Endothelial cell of hepatic sinusoid (primary cell): ENCODE data around the gene BNC2.
"Not testable (repeated sequence)": the region's sequence is repeated elsewhere in the genome, so short reads cannot be mapped to it uniquely, and the experiment has no call there.

ENCODE experiments used
- in situ Hi-C: cut with HindIII; loops from 2 replicates; pipeline ENCODE4 v1.10.0; 2017; ENCODE audit warnings: low sequenced_read_pairs

Gene BNC2

DNA sequence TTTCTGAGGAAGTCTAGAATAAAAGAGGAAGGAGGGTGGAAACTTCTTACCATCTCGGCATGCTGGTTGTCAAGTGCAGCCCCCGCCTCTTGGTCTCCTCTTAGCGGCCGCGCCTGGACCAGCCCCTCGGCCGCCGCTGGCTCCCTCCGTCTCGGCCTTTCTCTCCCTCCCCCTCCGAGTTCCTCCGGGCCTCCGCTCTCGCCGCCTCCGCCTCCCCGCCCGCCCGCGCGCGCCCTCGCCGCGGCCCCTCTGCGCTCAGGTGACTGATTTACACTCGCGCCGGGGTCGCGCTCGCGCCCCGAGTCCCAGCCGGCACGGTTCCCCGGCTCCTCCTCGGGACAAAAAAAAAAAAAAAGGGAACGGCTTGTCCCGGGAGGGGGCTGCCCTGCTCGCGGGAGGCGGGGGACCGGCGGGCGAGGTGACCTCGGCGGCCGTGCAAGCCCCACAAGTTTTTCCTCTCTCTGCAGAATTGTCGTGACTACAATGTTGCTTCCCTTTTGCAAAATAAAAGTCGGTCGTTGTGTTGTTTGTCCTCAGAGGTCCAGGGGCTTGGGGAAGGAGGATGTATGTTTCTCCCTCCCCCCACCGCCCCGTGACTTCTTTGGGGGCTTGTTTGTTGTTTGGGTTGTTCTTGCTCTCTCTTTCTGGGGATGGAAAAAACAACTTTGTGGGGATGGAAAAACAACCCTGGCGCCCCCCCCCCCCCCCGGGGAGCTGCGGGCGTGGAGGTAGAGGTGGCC lies at the start of gene BNC2:
BNC2 (minus strand) TSS at position 75 of the 740 bp plus-strand sequence; CDS start at position 53, 22 bp downstream.
- in situ Hi-C loops, result no loop called here

GRCh38 chr9:16918920-16919319 lies 48.5 kb upstream of the BNC2 start:
- in situ Hi-C loops, result no loop called here

GRCh38 chr9:16915126-16915831 lies 44.8 kb upstream of the BNC2 start:
- in situ Hi-C loops, result no loop called here

DNA sequence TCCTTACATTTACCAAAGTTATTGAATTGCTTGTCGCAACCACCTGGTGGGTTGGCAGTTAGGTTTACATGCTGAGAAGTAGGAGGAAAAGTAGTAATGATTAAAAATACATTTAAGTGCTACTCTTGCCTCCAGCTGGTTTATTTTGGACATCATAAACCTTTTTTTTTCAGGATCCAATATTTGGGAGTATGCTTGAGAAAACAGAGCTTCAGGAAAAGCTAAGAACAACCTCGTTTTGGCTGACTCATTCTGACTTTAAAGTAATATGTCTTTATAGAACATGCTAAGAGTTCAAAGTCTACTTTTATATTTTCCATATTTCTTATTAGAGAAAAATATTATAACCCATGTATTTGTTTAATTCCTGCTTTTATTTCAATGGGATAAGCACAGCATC lies 41.7 kb upstream of the BNC2 start:
- in situ Hi-C loops, result no loop called here

DNA sequence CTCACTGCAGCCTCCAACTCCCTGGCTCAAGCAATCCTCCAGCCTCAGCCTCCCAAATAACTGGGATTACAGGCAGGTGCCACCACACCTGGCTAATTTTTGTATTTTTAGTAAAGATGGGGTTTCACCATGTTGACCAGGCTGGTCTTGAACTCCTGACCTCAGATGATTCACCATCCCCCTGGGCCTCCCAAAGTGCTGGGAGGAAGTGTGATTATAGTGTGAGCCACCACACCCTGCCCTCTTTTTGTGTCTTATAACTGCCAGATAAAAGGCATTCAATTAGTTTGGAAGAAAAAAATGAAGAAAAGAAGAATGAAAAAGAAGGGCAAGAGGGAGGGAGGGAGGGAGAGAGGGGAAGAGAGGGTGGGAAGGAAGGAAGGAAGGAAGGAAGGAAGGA lies 37.7 kb upstream of the BNC2 start:
- in situ Hi-C loops, result not testable (repeated sequence)

GRCh38 chr9:16904655-16905054 lies 34.2 kb upstream of the BNC2 start:
- in situ Hi-C loops, result no loop called here

DNA sequence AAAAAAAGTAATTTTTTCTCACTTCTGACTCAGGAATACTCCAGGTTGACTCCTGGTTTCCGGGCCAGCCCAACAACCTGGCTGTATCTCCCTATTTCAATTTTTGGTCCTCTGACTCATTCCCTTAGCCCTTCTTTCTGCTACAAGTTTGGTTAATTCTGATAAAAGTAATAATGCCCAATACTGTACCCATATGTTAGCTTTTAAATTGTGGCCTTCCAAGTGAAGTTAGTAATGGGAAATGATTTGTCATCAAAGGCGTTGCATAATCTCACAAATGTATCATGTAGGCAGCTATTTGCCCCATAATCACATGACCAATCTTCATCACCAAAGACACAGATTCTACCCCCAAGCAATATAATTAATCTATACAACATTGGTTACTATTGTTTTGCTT lies 31.1 kb upstream of the BNC2 start:
- in situ Hi-C loops, result no loop called here

DNA sequence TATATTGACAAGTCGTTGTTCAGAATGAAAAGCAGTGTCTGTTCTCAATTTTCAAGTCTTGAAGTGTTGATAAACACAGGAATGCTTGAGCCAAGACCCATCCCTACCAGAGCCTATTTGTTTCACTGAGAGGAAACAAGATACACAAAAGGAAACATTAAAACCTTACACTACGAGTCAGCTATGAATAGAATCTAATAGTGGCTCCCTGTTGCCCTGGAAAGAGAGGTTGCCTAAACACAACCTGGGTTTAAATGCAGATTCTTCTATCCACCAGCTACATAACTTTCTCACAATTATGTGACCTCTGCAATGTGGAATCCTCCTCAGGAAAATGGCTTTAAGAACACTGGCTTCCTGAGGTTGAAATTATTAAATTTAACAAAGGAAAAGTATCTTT lies 29.1 kb upstream of the BNC2 start:
- in situ Hi-C loops, result no loop called here

DNA sequence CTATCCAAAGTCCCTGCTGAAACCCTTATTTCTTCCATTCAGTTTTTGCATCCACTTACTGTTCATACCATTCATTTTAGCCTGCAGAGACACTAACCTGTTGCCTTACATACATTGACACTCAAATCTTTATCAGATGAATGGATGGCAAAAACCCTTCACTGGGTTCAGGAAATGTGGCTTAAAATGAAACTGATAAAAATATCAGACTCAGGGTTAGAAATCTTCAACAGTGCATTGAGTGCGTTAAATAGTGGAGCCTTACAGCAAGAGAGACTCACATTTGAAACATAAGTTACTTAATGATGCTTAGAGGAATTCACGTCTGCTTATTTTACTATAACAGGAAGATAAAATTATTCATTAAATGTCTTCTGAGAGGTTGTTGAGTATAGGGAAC lies 28.0 kb upstream of the BNC2 start:
- in situ Hi-C loops, result no loop called here

DNA sequence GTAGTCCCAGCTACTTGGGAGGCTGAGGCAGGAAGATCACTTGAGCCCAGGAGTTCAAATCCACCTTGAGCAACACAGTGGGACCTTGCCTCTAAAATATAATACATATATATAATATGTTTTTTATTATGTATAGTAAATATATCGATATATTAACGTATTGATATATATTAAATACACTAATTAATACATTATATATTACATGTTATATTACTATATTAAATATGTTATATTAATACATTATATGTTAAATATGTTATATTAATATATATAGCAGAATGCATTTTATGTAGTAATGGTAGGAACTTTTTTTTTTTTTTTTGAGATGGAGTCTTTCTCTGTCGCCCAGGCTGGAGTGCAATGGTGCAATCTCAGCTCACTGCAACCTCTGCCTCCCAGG lies 18.1 kb upstream of the BNC2 start:
- in situ Hi-C loops, result no loop called here

DNA sequence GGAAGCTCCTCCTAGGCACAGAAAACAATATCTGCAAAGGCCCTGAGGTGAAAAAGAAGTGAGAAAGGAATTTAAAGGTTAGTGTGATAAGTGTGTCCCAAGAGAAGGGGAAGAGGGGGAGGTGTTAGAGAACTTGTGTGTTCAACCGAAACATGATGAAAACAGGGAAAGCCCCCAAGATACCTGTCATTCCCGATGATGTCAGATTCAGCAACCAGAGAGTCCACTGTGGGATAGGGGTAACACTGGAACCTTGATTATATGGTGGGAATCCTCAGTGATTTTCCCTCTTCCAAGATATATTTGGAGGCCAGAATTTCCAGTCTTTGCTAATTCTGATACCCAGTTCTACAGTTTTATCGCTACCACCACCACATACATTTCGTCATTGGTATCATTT lies 15.5 kb upstream of the BNC2 start:
- in situ Hi-C loops, result no loop called here

DNA sequence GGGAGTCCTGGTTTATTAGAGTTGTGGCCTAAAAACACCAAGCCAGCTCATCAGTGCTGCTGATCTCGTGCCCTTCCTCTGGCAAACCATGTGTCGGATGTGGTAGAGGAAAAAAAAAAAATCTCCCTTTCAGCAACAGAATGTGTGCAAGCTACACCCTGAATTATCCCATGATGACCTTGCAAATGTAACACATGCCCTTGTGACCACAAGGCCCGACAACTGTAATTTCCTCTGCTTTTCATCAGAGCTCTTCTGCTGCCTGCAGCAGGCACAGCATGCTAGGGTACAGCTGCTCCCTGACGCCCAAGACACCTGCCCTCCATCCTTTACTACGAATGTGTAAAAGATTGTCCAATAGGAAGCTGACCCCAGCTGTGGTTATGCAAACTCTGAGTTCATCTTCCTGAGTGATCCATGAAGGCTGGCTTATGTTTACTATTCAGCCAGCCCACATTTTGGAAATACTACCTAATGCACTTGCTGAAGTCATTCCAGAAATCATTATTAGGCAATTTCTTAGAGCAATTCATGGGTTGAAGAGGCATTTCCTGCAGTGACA lies 14.6 kb upstream of the BNC2 start:
- in situ Hi-C loops, result no loop called here

DNA sequence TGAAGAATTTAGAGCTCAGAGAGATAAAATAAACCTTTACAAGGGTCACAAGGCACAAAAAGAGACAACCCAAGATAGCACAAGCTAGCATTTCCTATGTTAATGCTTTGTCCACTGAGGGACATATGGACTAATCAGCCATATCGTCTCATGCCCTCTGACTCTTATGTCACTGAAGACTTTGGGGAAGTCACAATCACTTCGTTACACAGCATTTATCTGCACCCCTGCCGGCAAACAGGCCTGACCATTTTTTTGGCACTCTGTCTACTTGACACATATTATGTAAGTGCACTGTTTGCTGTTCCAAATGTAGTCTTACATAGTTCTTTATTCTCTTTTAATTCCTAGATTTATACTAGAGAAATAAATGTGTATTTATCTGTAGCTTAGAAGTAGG lies 13.9 kb upstream of the BNC2 start:
- in situ Hi-C loops, result no loop called here

DNA sequence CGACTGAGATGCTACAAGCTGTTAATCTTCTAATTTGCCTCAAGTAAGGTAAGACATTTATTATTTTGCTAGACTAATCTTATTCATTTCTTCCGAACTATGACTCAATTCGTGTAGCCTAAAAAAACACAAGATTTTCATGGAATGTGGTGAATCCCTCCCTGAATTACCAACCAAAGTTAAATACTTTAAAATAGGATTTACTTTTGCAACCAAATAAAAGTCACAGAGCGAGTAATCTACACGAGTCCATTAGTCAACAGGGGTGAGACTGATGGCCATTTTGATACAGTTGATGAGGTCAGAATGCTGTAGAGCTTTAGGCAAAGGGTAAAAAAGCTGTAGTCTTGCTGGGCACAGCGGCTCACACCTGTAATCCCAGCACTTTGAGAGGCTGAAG lies 13.1 kb upstream of the BNC2 start:
- in situ Hi-C loops, result no loop called here

DNA sequence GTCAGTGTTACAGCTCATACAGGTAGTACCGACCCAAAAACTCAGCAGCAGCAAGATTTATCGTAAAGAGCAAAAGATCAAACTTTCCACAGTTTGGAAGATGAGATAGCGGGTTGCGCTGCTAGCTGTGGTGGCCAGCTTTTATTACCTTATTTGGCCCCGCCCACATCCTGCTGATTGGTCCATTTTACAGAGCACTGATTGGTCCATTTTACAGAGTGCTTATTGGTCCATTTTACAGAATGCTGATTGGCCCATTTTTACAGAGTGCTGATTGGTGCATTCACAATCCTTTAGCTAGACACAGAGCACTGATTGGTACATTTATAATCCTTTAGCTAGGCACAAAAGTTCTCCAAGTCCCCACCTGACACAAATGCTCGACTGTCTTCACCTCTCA lies 12.0 kb upstream of the BNC2 start:
- in situ Hi-C loops, result not testable (repeated sequence)

DNA sequence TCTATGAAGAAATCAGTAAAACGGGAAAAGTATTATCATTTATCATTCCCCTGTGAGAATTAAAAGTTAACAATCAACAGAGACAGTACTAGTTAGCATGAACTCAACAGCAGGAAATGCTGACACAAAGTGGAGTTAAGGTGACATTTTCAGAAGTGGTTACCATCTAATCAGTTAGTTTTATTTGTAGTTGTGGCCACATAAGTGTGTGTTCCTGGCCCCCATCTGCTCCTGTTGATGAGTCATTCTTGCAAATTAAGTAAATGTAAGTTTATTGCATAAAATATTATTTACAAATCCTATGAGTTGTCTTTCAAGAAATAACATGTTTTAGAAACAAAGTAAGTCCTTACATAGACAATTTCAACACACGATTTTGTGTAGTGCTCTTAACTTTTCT lies 8.9 kb upstream of the BNC2 start:
- in situ Hi-C loops, result no loop called here

DNA sequence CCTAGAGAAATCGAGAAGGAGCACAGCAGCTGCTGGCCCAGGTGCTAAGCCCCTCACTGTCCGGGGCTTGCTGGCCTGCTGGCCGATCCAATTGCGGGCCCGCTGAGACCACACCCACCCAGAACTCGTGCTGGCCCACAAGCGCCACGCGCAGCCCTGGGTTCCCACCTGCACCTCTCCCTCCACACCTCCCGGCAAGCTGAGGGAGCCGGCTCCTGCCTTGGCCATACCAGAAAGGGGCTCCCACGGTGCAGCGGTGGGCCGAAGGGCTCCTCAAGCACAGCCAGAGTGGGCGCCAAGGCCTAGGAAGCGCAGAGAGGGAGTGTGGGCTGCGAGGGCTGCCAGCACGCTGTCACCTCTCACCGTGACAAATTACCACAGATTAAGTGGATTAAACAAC lies 6.8 kb upstream of the BNC2 start:
- in situ Hi-C loops, result no loop called here

DNA sequence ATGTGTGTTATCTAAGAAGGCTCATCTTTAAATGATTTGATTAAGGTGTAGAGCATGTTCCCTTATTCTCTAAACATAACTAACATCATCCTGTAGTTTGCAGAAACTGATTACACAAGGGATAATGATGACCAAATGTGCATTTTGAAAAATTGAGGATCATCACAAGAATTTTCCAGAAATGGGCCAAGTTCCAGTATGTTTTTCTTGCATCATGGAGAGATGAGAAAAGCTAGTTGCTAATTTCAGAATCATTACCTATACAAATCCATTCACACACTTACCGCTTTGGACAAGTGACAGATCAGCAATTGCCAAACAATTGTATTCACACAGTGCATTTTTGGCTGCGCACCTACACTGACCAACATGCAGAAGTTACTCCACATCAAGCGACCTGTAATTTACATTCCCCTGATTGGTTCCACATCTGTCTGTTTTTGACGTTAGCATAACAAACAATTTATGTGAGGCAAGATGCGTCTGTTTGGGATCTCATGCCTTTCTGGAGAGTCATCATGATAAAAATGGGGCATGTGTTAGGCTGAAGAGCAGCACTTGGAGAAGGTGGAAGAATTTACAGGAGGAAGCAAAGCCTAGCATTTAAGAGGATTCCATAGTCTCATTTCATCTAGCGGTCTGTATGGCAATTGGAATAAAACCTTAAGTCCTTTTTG lies 2.8 kb upstream of the BNC2 start:
- in situ Hi-C loops, result no loop called here

GRCh38 chr9:16871336-16872151 lies 1.1 kb upstream of the BNC2 start:
- in situ Hi-C loops, result no loop called here

DNA sequence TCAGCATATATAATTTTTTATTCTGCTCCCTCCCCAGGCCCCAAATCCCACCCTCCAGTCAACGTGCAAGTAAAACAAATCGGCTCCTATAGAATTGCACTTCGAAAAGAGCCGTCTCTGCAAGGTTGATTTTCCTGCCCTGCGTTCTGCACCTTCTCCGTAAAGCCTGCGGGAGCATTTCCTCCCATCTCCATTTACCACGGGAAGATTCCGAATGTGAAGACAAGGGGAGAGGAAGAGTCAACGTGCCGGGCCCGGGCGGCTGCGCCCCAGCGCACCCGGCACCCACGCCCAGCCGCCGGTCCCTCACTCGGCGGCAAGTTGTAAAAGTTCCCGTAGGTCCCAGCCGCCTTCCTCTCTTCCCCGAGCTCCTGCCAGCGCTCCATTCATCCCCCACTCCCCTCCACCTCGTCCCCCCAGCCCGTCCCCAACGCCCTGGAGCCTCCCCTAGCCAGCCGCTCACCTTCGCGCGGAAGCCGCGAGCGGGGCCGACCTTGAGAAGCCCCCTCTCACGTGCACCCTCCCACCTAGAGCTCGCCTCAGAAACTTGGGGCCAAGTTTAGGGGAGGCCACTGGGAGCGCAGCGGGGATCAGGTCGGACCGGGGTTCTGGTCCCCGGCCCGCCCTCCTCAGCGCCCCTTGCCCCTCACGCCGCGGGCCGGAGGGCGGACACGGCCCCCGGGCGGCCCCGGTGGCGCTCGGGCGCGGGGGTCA lies 431 bp downstream of the BNC2 start:
- in situ Hi-C loops, result no loop called here
